H1 (cell line): ENCODE measurements around the gene STKLD1. TPM values are rescaled to one million over a fixed set of nuclear protein-coding genes. Genes with fewer than 3 reads are reported as not detected.

Experiments used
- ATF3 ChIP-seq: IDR thresholded peaks from 2 replicates; pipeline ENCODE4 v1.6.1; 2011; ENCODE audit warnings: low read depth, mild to moderate bottlenecking, low read length; ENCODE audit not compliant: insufficient read depth
- CBX5 ChIP-seq: fragments of 300-800, 300-1000 bp; sonication (generic); IDR thresholded peaks from 2 replicates; pipeline ENCODE4 v1.7.1; 2016; ENCODE audit warnings: antibody characterized with exemption, low read length, low read depth
- CEBPB ChIP-seq: IDR thresholded peaks from 2 replicates; pipeline ENCODE4 v1.6.1; 2012; ENCODE audit warnings: low read depth, low read length
- CHD7 ChIP-seq: fragments of 300-600 bp; sonication (generic); IDR thresholded peaks from 2 replicates; pipeline ENCODE4 v1.7.1; 2012; ENCODE audit warnings: low read length, moderate library complexity, mild to moderate bottlenecking, inconsistent platforms; ENCODE audit not compliant: insufficient replicate concordance
- EZH2 ChIP-seq: fragments of 200-600 bp; sonication (generic); IDR thresholded peaks from 2 replicates; pipeline ENCODE4 v1.7.1; 2012; ENCODE audit warnings: low read depth, mild to moderate bottlenecking, moderate library complexity, low read length, inconsistent platforms; ENCODE audit not compliant: severe bottlenecking
- FOSL1 ChIP-seq: IDR thresholded peaks from 2 replicates; pipeline ENCODE4 v1.6.1; 2011; ENCODE audit warnings: mild to moderate bottlenecking, low read depth, low read length, moderate library complexity; ENCODE audit not compliant: insufficient read depth
- KDM1A ChIP-seq: fragments of 200-600, 300-600 bp; sonication (generic); IDR thresholded peaks from 2 replicates; pipeline ENCODE4 v1.7.1; 2016; ENCODE audit warnings: mild to moderate bottlenecking, low read length, borderline replicate concordance
- MAFK ChIP-seq: IDR thresholded peaks from 2 replicates; pipeline ENCODE4 v1.6.1; 2012; ENCODE audit warnings: low read depth, mild to moderate bottlenecking, improper control_type of control experiment, low read length
- SAP30 ChIP-seq: fragments of 300-600 bp; sonication (generic); IDR thresholded peaks from 2 replicates; pipeline ENCODE4 v1.7.1; 2012; ENCODE audit warnings: low read length, moderate library complexity, mild to moderate bottlenecking, inconsistent platforms; ENCODE audit not compliant: insufficient read depth, insufficient replicate concordance
- SUZ12 ChIP-seq: fragments of 200-600 bp; sonication (generic); IDR thresholded peaks from 2 replicates; pipeline ENCODE4 v1.6.1; 2012; ENCODE audit warnings: mild to moderate bottlenecking, inconsistent platforms, low read length, moderate library complexity, mixed read lengths
- YY1 ChIP-seq: IDR thresholded peaks from 2 replicates; pipeline ENCODE4 v1.6.1; 2011; ENCODE audit warnings: low read depth, mild to moderate bottlenecking, low read length
- polyA plus RNA-seq, 7 experiments: library from polyadenylated mRNA; depleted of rRNA in 3 of 7; stranded (reverse) in 5 of 7; unstranded in 2 of 7; fragments of >200 nt in 5 of 7; fragments of 200-250 nt in 2 of 7; gene quantifications; 1 replicate in 5 of 7; 2 replicates in 1 of 7; 4 replicates in 1 of 7; pipeline versions ENCODE4 v1.2.1 to v1.2.3, GENCODE V29; 2011 to 2013; ENCODE audit warnings: missing spikeins in 2 of 7, mixed read lengths in 2 of 7
- total RNA-seq: library from RNA; stranded (reverse); fragmentation: NEBNext Ultra II Directional; extraction: Animal tissue kit (Norgen Biotek cat#: 25700); gene quantifications from 2 replicates; pipeline ENCODE4 v1.2.1, GENCODE V29; 2021

The STKLD1 gene
- total and polyA plus RNA-seq, 2 of the 8 experiments (the other 6 are each of a cell fraction or from before 2014, with no cell fraction given), result 0.26 TPM; not detected in 1

GRCh38 chr9:133426011-133426410 is 49.8 kb downstream of the STKLD1 start (continued):
- TF ChIP-seq CHD7, result no peak
- no peak for TF ChIP-seq CEBPB
- TF ChIP-seq SUZ12, result no peak
- no peak for TF ChIP-seq CBX5
- TF ChIP-seq FOSL1, result no peak
- TF ChIP-seq ATF3, result no peak
- no peak for TF ChIP-seq MAFK
- no peak for TF ChIP-seq YY1
- no peak for TF ChIP-seq EZH2
- no peak for TF ChIP-seq KDM1A
- TF ChIP-seq SAP30, result no peak
